GM20431 (cell line): ENCODE results near the gene PNPLA1.

Experiments
- in situ Hi-C: fragments of 300-500 bp; cut with MseI, MboI; formaldehyde crosslinking; loops from one replicate; pipeline ENCODE4 v1.15.0; 2020; ENCODE audit warnings: low sequenced_read_pairs; ENCODE audit not compliant: unreplicated experiment

The PNPLA1 gene

GRCh38 chr6:36244641-36245280, 25.1 kb upstream of the PNPLA1 start:
- in situ Hi-C loops = no loop called here

GRCh38 chr6:36245572-36246061, 24.2 kb upstream of the PNPLA1 start:
- in situ Hi-C loops = no loop called here

- in situ Hi-C loops = no loop called here
Observed at GRCh38 chr6:36246506-36247268, 23.2 kb upstream of the PNPLA1 start.

GRCh38 chr6:36247693-36248092, 22.2 kb upstream of the PNPLA1 start:
- in situ Hi-C loops = no loop called here

- in situ Hi-C loops = no loop called here
Observed at GRCh38 chr6:36248980-36249379, 20.9 kb upstream of the PNPLA1 start.

- in situ Hi-C loops = no loop called here
Observed at GRCh38 chr6:36249536-36249935, 20.3 kb upstream of the PNPLA1 start.

- in situ Hi-C loops = no loop called here
Observed at GRCh38 chr6:36252005-36252404, 17.9 kb upstream of the PNPLA1 start.

GRCh38 chr6:36263390-36264000, 6.4 kb upstream of the PNPLA1 start:
- in situ Hi-C loops = no loop called here

- in situ Hi-C loops = no loop called here
Observed at GRCh38 chr6:36265744-36266143, 4.1 kb upstream of the PNPLA1 start.

GRCh38 chr6:36266913-36267644, 2.8 kb upstream of the PNPLA1 start:
- in situ Hi-C loops = no loop called here

- in situ Hi-C loops = no loop called here
Observed at GRCh38 chr6:36267731-36268477, 2.0 kb upstream of the PNPLA1 start.

- in situ Hi-C loops = no loop called here
Observed at GRCh38 chr6:36268478-36269275, 1.2 kb upstream of the PNPLA1 start.

GRCh38 chr6:36272234-36272633, 2.4 kb downstream of the PNPLA1 start:
- in situ Hi-C loops = no loop called here

GRCh38 chr6:36273067-36273466, 3.2 kb downstream of the PNPLA1 start:
- in situ Hi-C loops = no loop called here

- in situ Hi-C loops = no loop called here
Observed at GRCh38 chr6:36273802-36274514, 4.1 kb downstream of the PNPLA1 start.

- in situ Hi-C loops = no loop called here
Observed at GRCh38 chr6:36276581-36277536, 7.0 kb downstream of the PNPLA1 start.

- in situ Hi-C loops = no loop called here
Observed at GRCh38 chr6:36277946-36278470, 8.1 kb downstream of the PNPLA1 start.
